ENCODE results near the gene ASB6.

The ASB6 gene

DNA sequence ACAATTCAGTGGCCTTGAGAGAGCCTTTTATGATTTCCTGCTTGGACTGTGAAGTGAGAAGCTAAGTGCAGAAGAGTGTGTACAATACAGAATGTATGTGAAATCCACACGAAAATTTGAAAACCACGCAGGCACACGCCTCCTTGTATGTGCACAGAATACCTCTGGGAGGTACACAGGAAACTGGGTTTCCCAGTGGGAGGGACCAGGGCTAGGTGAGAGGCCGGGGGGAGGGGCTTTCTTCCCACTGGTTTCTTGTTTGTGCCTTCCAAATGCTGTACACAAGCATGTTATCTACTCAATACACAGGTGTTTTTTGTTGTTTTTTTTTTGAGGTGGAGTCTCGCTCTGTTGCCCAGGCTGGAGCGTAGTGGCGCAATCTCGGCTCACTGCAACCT lies 37.2 kb downstream of the ASB6 start:
- H3K9ac ChIP-seq (ENCODE audit: low read depth, low read length), result no peak overlapping the region
- peaks cover 9% of the 10 kb centered on the region for H3K4me1 ChIP-seq (ENCODE audit: insufficient read depth, low read length)
- no peak overlapping the region for H3K4me2 ChIP-seq (ENCODE audit: insufficient read depth, low read length)
- no peaks in the 10 kb centered on the region for H3K79me2 ChIP-seq (ENCODE audit: insufficient read depth, low read length)
- H3K4me3 ChIP-seq (ENCODE audit: low read depth in 1 of 2, low read length in 2 of 2), result no peak overlapping the region
- no peaks in the 10 kb centered on the region for H3K27me3 ChIP-seq (ENCODE audit: insufficient read depth, low read length, poor library complexity)
- H2AFZ ChIP-seq (ENCODE audit: low read depth, low read length), result no peak overlapping the region
- H4K20me1 ChIP-seq (ENCODE audit: insufficient read depth, low read length), result no peaks in the 10 kb centered on the region
- DNase-seq (no peak), ATAC-seq (ENCODE audit: insufficient read depth, low read depth) (no peak)
- H3K27ac ChIP-seq (ENCODE audit: low read length), result no peak overlapping the region
- no peak for TF ChIP-seq EZH2 (IDR thresholded peaks at IDR 0.05; ENCODE audit: borderline replicate concordance, low read depth, low read length, severe bottlenecking)
- TF ChIP-seq, protein P1, sequence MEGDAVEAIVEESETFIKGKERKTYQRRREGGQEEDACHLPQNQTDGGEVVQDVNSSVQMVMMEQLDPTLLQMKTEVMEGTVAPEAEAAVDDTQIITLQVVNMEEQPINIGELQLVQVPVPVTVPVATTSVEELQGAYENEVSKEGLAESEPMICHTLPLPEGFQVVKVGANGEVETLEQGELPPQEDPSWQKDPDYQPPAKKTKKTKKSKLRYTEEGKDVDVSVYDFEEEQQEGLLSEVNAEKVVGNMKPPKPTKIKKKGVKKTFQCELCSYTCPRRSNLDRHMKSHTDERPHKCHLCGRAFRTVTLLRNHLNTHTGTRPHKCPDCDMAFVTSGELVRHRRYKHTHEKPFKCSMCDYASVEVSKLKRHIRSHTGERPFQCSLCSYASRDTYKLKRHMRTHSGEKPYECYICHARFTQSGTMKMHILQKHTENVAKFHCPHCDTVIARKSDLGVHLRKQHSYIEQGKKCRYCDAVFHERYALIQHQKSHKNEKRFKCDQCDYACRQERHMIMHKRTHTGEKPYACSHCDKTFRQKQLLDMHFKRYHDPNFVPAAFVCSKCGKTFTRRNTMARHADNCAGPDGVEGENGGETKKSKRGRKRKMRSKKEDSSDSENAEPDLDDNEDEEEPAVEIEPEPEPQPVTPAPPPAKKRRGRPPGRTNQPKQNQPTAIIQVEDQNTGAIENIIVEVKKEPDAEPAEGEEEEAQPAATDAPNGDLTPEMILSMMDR (IDR thresholded peaks at IDR 0.05; ENCODE audit: borderline replicate concordance, extremely low read depth, low read length, poor library complexity, severe bottlenecking), result no peak
- no peaks in the 10 kb centered on the region for H3K9me3 ChIP-seq (ENCODE audit: insufficient read depth, low read length, severe bottlenecking)
- no peaks in the 10 kb centered on the region for H3K36me3 ChIP-seq (ENCODE audit: insufficient read depth, low read length)

DNA sequence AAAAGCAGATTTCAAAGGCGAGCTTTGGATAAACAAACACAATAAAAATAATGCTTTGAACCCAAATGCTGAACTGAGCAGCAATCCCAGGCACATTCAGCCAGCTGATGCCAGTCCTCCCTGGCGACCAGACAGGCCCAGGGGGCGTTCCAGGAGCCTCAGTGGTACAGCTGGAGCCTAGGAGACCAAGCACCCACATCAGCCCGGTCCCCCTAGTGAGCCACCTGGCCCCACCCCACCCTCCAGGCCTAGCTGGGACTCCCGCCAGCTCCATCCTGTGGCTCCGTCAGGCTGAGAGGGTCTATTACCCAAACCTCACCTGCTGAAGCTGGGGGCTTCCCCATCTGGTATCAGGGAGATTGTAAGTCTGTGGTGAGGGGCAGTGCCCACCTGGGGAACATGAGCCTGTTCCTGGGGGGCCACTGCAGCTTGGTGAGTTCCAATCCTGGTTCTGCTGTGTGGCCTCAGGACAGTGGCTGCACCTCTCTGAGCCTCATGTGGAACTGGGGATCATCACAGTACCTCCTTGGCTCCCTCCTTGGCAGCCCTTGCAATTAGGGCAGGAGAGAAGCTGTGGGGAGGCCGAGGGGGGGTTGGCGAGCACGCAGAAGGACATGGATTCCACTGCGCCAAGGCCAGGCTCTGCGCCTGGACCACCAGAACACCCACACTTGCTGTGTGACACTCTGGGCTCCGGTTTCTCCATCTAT lies 37.7 kb downstream of the ASB6 start:
- Histone ChIP-seq H4K20me1 (ENCODE audit: insufficient read depth, low read length) (no peaks in the 10 kb centered on the region), H3K27me3 (ENCODE audit: insufficient read depth, low read length, poor library complexity) (no peaks in the 10 kb centered on the region), H3K4me2 (ENCODE audit: insufficient read depth, low read length) (no peak overlapping the region), H3K4me3 (ENCODE audit: low read depth in 1 of 2, low read length in 2 of 2) (no peak overlapping the region), H3K4me1 (ENCODE audit: insufficient read depth, low read length) (peaks cover 9% of the 10 kb centered on the region), H3K9me3 (ENCODE audit: insufficient read depth, low read length, severe bottlenecking) (no peaks in the 10 kb centered on the region), H3K9ac (ENCODE audit: low read depth, low read length) (no peak overlapping the region), H3K79me2 (ENCODE audit: insufficient read depth, low read length) (no peaks in the 10 kb centered on the region), H2AFZ (ENCODE audit: low read depth, low read length) (no peak overlapping the region), H3K36me3 (ENCODE audit: insufficient read depth, low read length) (no peaks in the 10 kb centered on the region), H3K27ac (ENCODE audit: low read length) (no peak overlapping the region)
- DNase-seq, result no peak
- no peak for ATAC-seq (ENCODE audit: insufficient read depth, low read depth)
- no peak for TF ChIP-seq EZH2 (IDR thresholded peaks at IDR 0.05; ENCODE audit: borderline replicate concordance, low read depth, low read length, severe bottlenecking)
- TF ChIP-seq, protein P1 (IDR thresholded peaks at IDR 0.05; ENCODE audit: borderline replicate concordance, extremely low read depth, low read length, poor library complexity, severe bottlenecking), result no peak

GRCh38 chr9:129602598-129603415 lies 39.1 kb downstream of the ASB6 start:
- H4K20me1 ChIP-seq (ENCODE audit: insufficient read depth, low read length), result no peaks in the 10 kb centered on the region
- peaks cover 9% of the 10 kb centered on the region for H3K4me1 ChIP-seq (ENCODE audit: insufficient read depth, low read length)
- H3K79me2 ChIP-seq (ENCODE audit: insufficient read depth, low read length), result no peaks in the 10 kb centered on the region
- H3K4me2 ChIP-seq (ENCODE audit: insufficient read depth, low read length), result no peak overlapping the region
- no peak for TF ChIP-seq EZH2 (IDR thresholded peaks at IDR 0.05; ENCODE audit: borderline replicate concordance, low read depth, low read length, severe bottlenecking)
- TF ChIP-seq, protein P1 (IDR thresholded peaks at IDR 0.05; ENCODE audit: borderline replicate concordance, extremely low read depth, low read length, poor library complexity, severe bottlenecking), result no peak
- ATAC-seq (ENCODE audit: insufficient read depth, low read depth), result peak; percentile 49; the same call in 1 of the 3 replicates
- H3K27ac ChIP-seq (ENCODE audit: low read length), result no peak overlapping the region
- H3K4me3 ChIP-seq (ENCODE audit: low read depth in 1 of 2, low read length in 2 of 2), result no peak overlapping the region
- H3K27me3 ChIP-seq (ENCODE audit: insufficient read depth, low read length, poor library complexity), result no peaks in the 10 kb centered on the region
- H3K36me3 ChIP-seq (ENCODE audit: insufficient read depth, low read length), result no peaks in the 10 kb centered on the region
- DNase-seq, result no peak
- H3K9ac ChIP-seq (ENCODE audit: low read depth, low read length), result no peak overlapping the region
- no peak overlapping the region; the same call in 1 of the 2 replicates for H2AFZ ChIP-seq (ENCODE audit: low read depth, low read length)
- no peaks in the 10 kb centered on the region for H3K9me3 ChIP-seq (ENCODE audit: insufficient read depth, low read length, severe bottlenecking)

Data from DND-41 (cell line).